Measurements from ENCODE around the gene SASH1.

The SASH1 gene

GRCh38 chr6:148451690-148452089 is 109.1 kb downstream of the SASH1 start:
- H3K27ac ChIP-seq (ENCODE audit: low read depth, low read length) = no peak overlapping the region

GRCh38 chr6:148452876-148453275 is 110.2 kb downstream of the SASH1 start:
- peaks cover 2% of the 10 kb centered on the region for H3K36me3 ChIP-seq (ENCODE audit: control insufficient read depth, insufficient read depth, low read length)
- H3K27ac ChIP-seq (ENCODE audit: low read depth, low read length) = no peak overlapping the region
- no peaks in the 10 kb centered on the region for H3K27me3 ChIP-seq (ENCODE audit: control insufficient read depth, insufficient read depth, low read length)
- H3K4me3 ChIP-seq (ENCODE audit: low read length) = no peak overlapping the region
- H3K9ac ChIP-seq (ENCODE audit: low read length) = no peak overlapping the region
- H3K4me1 ChIP-seq (ENCODE audit: control insufficient read depth, insufficient read depth, low read length) = no peaks in the 10 kb centered on the region

More at GRCh38 chr6:148451690-148452089, 109.1 kb downstream of the SASH1 start:
- H3K4me3 ChIP-seq (ENCODE audit: low read length) = no peak overlapping the region
- peaks cover 2% of the 10 kb centered on the region for H3K36me3 ChIP-seq (ENCODE audit: control insufficient read depth, insufficient read depth, low read length)
- no peaks in the 10 kb centered on the region for H3K27me3 ChIP-seq (ENCODE audit: control insufficient read depth, insufficient read depth, low read length)
- H3K9ac ChIP-seq (ENCODE audit: low read length) = no peak overlapping the region
- no peaks in the 10 kb centered on the region for H3K4me1 ChIP-seq (ENCODE audit: control insufficient read depth, insufficient read depth, low read length)

- H3K27ac ChIP-seq (ENCODE audit: low read depth, low read length) = no peak overlapping the region
- no peaks in the 10 kb centered on the region for H3K4me1 ChIP-seq (ENCODE audit: control insufficient read depth, insufficient read depth, low read length)
- H3K27me3 ChIP-seq (ENCODE audit: control insufficient read depth, insufficient read depth, low read length) = no peaks in the 10 kb centered on the region
- peaks cover 2% of the 10 kb centered on the region for H3K36me3 ChIP-seq (ENCODE audit: control insufficient read depth, insufficient read depth, low read length)
- no peak overlapping the region for H3K9ac ChIP-seq (ENCODE audit: low read length)
- H3K4me3 ChIP-seq (ENCODE audit: low read length) = no peak overlapping the region
Measured at GRCh38 chr6:148453906-148454305, 111.3 kb downstream of the SASH1 start.

- H3K9ac ChIP-seq (ENCODE audit: low read length) = no peak overlapping the region
- H3K4me1 ChIP-seq (ENCODE audit: control insufficient read depth, insufficient read depth, low read length) = no peaks in the 10 kb centered on the region
- no peak overlapping the region for H3K4me3 ChIP-seq (ENCODE audit: low read length)
Measured at GRCh38 chr6:148455225-148455624, 112.6 kb downstream of the SASH1 start.

GRCh38 chr6:148455674-148456558 is 113.3 kb downstream of the SASH1 start:
- peaks cover 2% of the 10 kb centered on the region for H3K36me3 ChIP-seq (ENCODE audit: control insufficient read depth, insufficient read depth, low read length)
- H3K27me3 ChIP-seq (ENCODE audit: control insufficient read depth, insufficient read depth, low read length) = no peaks in the 10 kb centered on the region
- H3K27ac ChIP-seq (ENCODE audit: low read depth, low read length) = no peak overlapping the region
- H3K4me3 ChIP-seq (ENCODE audit: low read length) = no peak overlapping the region
- no peaks in the 10 kb centered on the region for H3K4me1 ChIP-seq (ENCODE audit: control insufficient read depth, insufficient read depth, low read length)
- H3K9ac ChIP-seq (ENCODE audit: low read length) = no peak overlapping the region

More at GRCh38 chr6:148455225-148455624, 112.6 kb downstream of the SASH1 start:
- Histone ChIP-seq H3K27me3 (ENCODE audit: control insufficient read depth, insufficient read depth, low read length) (no peaks in the 10 kb centered on the region), H3K36me3 (ENCODE audit: control insufficient read depth, insufficient read depth, low read length) (peaks cover 2% of the 10 kb centered on the region), H3K27ac (ENCODE audit: low read depth, low read length) (no peak overlapping the region)

GRCh38 chr6:148457137-148457842 is 114.7 kb downstream of the SASH1 start:
- no peaks in the 10 kb centered on the region for H3K27me3 ChIP-seq (ENCODE audit: control insufficient read depth, insufficient read depth, low read length)
- peaks cover 2% of the 10 kb centered on the region for H3K36me3 ChIP-seq (ENCODE audit: control insufficient read depth, insufficient read depth, low read length)
- H3K4me1 ChIP-seq (ENCODE audit: control insufficient read depth, insufficient read depth, low read length) = peaks cover 5% of the 10 kb centered on the region
- no peak overlapping the region for H3K27ac ChIP-seq (ENCODE audit: low read depth, low read length)
- H3K9ac ChIP-seq (ENCODE audit: low read length) = no peak overlapping the region
- H3K4me3 ChIP-seq (ENCODE audit: low read length) = no peak overlapping the region

- Histone ChIP-seq H3K36me3 (ENCODE audit: control insufficient read depth, insufficient read depth, low read length) (peaks cover 2% of the 10 kb centered on the region), H3K9ac (ENCODE audit: low read length) (no peak overlapping the region), H3K27me3 (ENCODE audit: control insufficient read depth, insufficient read depth, low read length) (no peaks in the 10 kb centered on the region), H3K27ac (ENCODE audit: low read depth, low read length) (no peak overlapping the region), H3K4me1 (ENCODE audit: control insufficient read depth, insufficient read depth, low read length) (peaks cover 10% of the 10 kb centered on the region), H3K4me3 (ENCODE audit: low read length) (no peak overlapping the region)
Measured at GRCh38 chr6:148457843-148458159, 115.2 kb downstream of the SASH1 start.

- H3K27ac ChIP-seq (ENCODE audit: low read depth, low read length) = no peak overlapping the region
- H3K4me1 ChIP-seq (ENCODE audit: control insufficient read depth, insufficient read depth, low read length) = peaks cover 10% of the 10 kb centered on the region
- H3K9ac ChIP-seq (ENCODE audit: low read length) = no peak overlapping the region
- no peaks in the 10 kb centered on the region for H3K27me3 ChIP-seq (ENCODE audit: control insufficient read depth, insufficient read depth, low read length)
- H3K4me3 ChIP-seq (ENCODE audit: low read length) = no peak overlapping the region
- H3K36me3 ChIP-seq (ENCODE audit: control insufficient read depth, insufficient read depth, low read length) = no peaks in the 10 kb centered on the region
Measured at GRCh38 chr6:148459238-148459637, 116.6 kb downstream of the SASH1 start.

- Histone ChIP-seq H3K9ac (ENCODE audit: low read length) (no peak overlapping the region), H3K4me1 (ENCODE audit: control insufficient read depth, insufficient read depth, low read length) (peaks cover 13% of the 10 kb centered on the region), H3K27me3 (ENCODE audit: control insufficient read depth, insufficient read depth, low read length) (no peaks in the 10 kb centered on the region), H3K27ac (ENCODE audit: low read depth, low read length) (no peak overlapping the region), H3K36me3 (ENCODE audit: control insufficient read depth, insufficient read depth, low read length) (no peaks in the 10 kb centered on the region), H3K4me3 (ENCODE audit: low read length) (no peak overlapping the region)
Measured at GRCh38 chr6:148460876-148461646, 118.4 kb downstream of the SASH1 start.

GRCh38 chr6:148461986-148462577 is 119.4 kb downstream of the SASH1 start:
- Histone ChIP-seq H3K27ac (ENCODE audit: low read depth, low read length) (no peak overlapping the region), H3K4me3 (ENCODE audit: low read length) (no peak overlapping the region), H3K9ac (ENCODE audit: low read length) (no peak overlapping the region), H3K4me1 (ENCODE audit: control insufficient read depth, insufficient read depth, low read length) (peaks cover 13% of the 10 kb centered on the region), H3K27me3 (ENCODE audit: control insufficient read depth, insufficient read depth, low read length) (no peaks in the 10 kb centered on the region), H3K36me3 (ENCODE audit: control insufficient read depth, insufficient read depth, low read length) (no peaks in the 10 kb centered on the region)

- H3K4me3 ChIP-seq (ENCODE audit: low read length) = no peak overlapping the region
- no peaks in the 10 kb centered on the region for H3K27me3 ChIP-seq (ENCODE audit: control insufficient read depth, insufficient read depth, low read length)
- H3K36me3 ChIP-seq (ENCODE audit: control insufficient read depth, insufficient read depth, low read length) = no peaks in the 10 kb centered on the region
- no peak overlapping the region for H3K27ac ChIP-seq (ENCODE audit: low read depth, low read length)
- H3K4me1 ChIP-seq (ENCODE audit: control insufficient read depth, insufficient read depth, low read length) = peaks cover 13% of the 10 kb centered on the region
- H3K9ac ChIP-seq (ENCODE audit: low read length) = no peak overlapping the region
Measured at GRCh38 chr6:148463671-148464070, 121.0 kb downstream of the SASH1 start.

Data from rectal smooth muscle tissue (tissue), 1 donor.